Measurements from ENCODE around the gene HADHA.

- TF ChIP-seq, protein P1, sequence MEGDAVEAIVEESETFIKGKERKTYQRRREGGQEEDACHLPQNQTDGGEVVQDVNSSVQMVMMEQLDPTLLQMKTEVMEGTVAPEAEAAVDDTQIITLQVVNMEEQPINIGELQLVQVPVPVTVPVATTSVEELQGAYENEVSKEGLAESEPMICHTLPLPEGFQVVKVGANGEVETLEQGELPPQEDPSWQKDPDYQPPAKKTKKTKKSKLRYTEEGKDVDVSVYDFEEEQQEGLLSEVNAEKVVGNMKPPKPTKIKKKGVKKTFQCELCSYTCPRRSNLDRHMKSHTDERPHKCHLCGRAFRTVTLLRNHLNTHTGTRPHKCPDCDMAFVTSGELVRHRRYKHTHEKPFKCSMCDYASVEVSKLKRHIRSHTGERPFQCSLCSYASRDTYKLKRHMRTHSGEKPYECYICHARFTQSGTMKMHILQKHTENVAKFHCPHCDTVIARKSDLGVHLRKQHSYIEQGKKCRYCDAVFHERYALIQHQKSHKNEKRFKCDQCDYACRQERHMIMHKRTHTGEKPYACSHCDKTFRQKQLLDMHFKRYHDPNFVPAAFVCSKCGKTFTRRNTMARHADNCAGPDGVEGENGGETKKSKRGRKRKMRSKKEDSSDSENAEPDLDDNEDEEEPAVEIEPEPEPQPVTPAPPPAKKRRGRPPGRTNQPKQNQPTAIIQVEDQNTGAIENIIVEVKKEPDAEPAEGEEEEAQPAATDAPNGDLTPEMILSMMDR (IDR thresholded peaks at IDR 0.05; ENCODE audit: low read length), result no peak
- no peak for TF ChIP-seq EZH2 (IDR thresholded peaks at IDR 0.05; ENCODE audit: borderline replicate concordance, low read length)
Measured at GRCh38 chr2:26141145-26141769, 103.2 kb downstream of the HADHA start.
